ENCODE results near the gene CD320. TPM values are rescaled to one million over a fixed set of nuclear protein-coding genes. Genes with fewer than 3 reads are reported as not detected.

Gene CD320
- total and polyA plus RNA-seq, 2 of the 8 experiments (the other 6 are each of a cell fraction or from before 2014, with no cell fraction given): 80.4 to 157 TPM

GRCh38 chr19:8322638-8322997 is 14.5 kb upstream of the CD320 start:
- H3K23me2 ChIP-seq (ENCODE audit: low read depth, low read length): peaks cover 16% of the 10 kb centered on the region
- WGBS, 2 experiments (ENCODE audit: extremely low coverage in 1 of 2, insufficient coverage in 1 of 2, insufficient read length in 1 of 2, insufficient replicate concordance in 2 of 2, low coverage in 1 of 2, low lambda C conversion rate in 2 of 2, missing lambda C conversion rate in 1 of 2): 87% methylated on average over 7 of the region's 7 CpGs; no CpG with 5 or more reads in 1 of the 2 experiments
- ChIA-PET CTCF (ENCODE audit: partially characterized antibody) (interaction anchor here (0.9 to 5.2 kb wide), 3 partner anchors 12 to 164 kb away, joined by 3 to 32 read pairs (median 4); no protein-coding TSS in a partner anchor), POLR2A (ENCODE audit: partially characterized antibody) (interaction anchor here (0.6 to 27.1 kb wide), 12 partner anchors 7 to 184 kb away, joined by 3 to 583 read pairs (median 4); partner anchors contain the start of genes CD320, NDUFA7, RAB11B and RPS28)
- H2BK5ac ChIP-seq (ENCODE audit: low read depth, low read length): peak overlapping the region; percentile 0
- peak overlapping the region; percentile 59; the same call in 1 of the 2 replicates for H3K27ac ChIP-seq (ENCODE audit: low read depth, low read length)
- H3K4me1 ChIP-seq (replicated peaks in 1 of 4; ENCODE audit: control insufficient read depth in 3 of 4, insufficient read depth in 4 of 4, low read length in 3 of 4): peaks cover 0 to 13% (median 6%) of the 10 kb centered on the region in 4 experiments; a peak in 5 of 7 replicates
- no peak for FAIRE-seq
- peak overlapping the region; percentile 82 to 89 for H3K4me2 ChIP-seq (ENCODE audit: insufficient read depth in 1 of 2, low read depth in 2 of 2, low read length in 2 of 2)
- no peak overlapping the region for H2BK20ac ChIP-seq (ENCODE audit: low read length)
- H3K4me3 ChIP-seq (ENCODE audit: extremely low read depth in 1 of 4, insufficient read depth in 2 of 4, low read depth in 3 of 4, low read length in 4 of 4): peak overlapping the region; percentile 90 to 98 (median 97); a peak in 7 of 8 replicates
- H2AFZ ChIP-seq (ENCODE audit: low read length): no peak overlapping the region
- H3K9ac ChIP-seq (replicated peaks in 1 of 4; ENCODE audit: extremely low read depth in 1 of 4, low read depth in 3 of 4, low read length in 3 of 4): peak overlapping the region; percentile 80 to 95 (median 94); a peak in 5 of 7 replicates
- H2BK12ac ChIP-seq (ENCODE audit: low read depth, low read length): no peak overlapping the region
- H2BK120ac ChIP-seq (replicated peaks; ENCODE audit: low read depth, low read length): no peak overlapping the region
- H3K56ac ChIP-seq (replicated peaks; ENCODE audit: insufficient read length, low read depth, low read length): no peak overlapping the region
- H2BK15ac ChIP-seq (ENCODE audit: low read length): no peak overlapping the region
- H3K18ac ChIP-seq (ENCODE audit: extremely low read depth, low read length): no peak overlapping the region
- no peak overlapping the region for H4K5ac ChIP-seq (ENCODE audit: insufficient read length, low read depth, low read length)
- peaks cover 0 to 33% of the 10 kb centered on the region in 2 experiments; a peak in 2 of 4 replicates for H3K79me2 ChIP-seq (ENCODE audit: control insufficient read depth in 1 of 2, insufficient read depth in 2 of 2, low read length in 2 of 2)
- no peak overlapping the region for H3K23ac ChIP-seq (ENCODE audit: insufficient read length)
- H3K36me3 ChIP-seq (ENCODE audit: control insufficient read depth in 2 of 4, insufficient read depth in 4 of 4, low read length in 3 of 4): peaks cover 13 to 20% (median 17%) of the 10 kb centered on the region in 4 experiments
- H3K27me3 ChIP-seq (replicated peaks in 1 of 4; ENCODE audit: control insufficient read depth in 3 of 4, extremely low read depth in 1 of 4, insufficient read depth in 3 of 4, low read length in 3 of 4): no peaks in the 10 kb centered on the region
- H4K91ac ChIP-seq (replicated peaks; ENCODE audit: insufficient read length, low read length): no peak overlapping the region
- no peak overlapping the region for H2AK5ac ChIP-seq (ENCODE audit: low read depth, low read length)
- no peak overlapping the region; the same call in 1 of the 2 replicates for H4K8ac ChIP-seq (ENCODE audit: extremely low read depth, insufficient read depth, low read length)
- no peak for DNase-seq (ENCODE audit: low read depth in 1 of 2, low spot score in 2 of 2)
- peak overlapping the region; percentile 49 for H3K4ac ChIP-seq (replicated peaks; ENCODE audit: insufficient read length, low read depth, low read length)
- no peaks in the 10 kb centered on the region for H3K9me3 ChIP-seq (ENCODE audit: insufficient read depth in 2 of 2, low read depth in 1 of 2, low read length in 1 of 2)
- no peak overlapping the region for H3K14ac ChIP-seq (ENCODE audit: insufficient read length)
- TF ChIP-seq POLR2A (IDR thresholded peaks at IDR 0.05; ENCODE audit: control extremely low read depth in 1 of 2, low read depth in 2 of 2, low read length in 2 of 2) (peak in 1 of 2 experiments; percentile 69; a peak in 2 of 3 replicates), ASH2L (IDR thresholded peaks at IDR 0.05; ENCODE audit: low read length) (no peak), POLR2AphosphoS5 (IDR thresholded peaks at IDR 0.05; ENCODE audit: low read depth, low read length) (peak; percentile 31; the same call in 1 of the 2 replicates)
- H4K20me1 ChIP-seq (replicated peaks in 1 of 2; ENCODE audit: control insufficient read depth in 1 of 2, insufficient read depth in 2 of 2, low read length in 2 of 2): peaks cover 5 to 15% of the 10 kb centered on the region in 2 experiments
- H3K79me1 ChIP-seq (ENCODE audit: low read depth, low read length): peaks cover 10% of the 10 kb centered on the region; the same call in 1 of the 2 replicates

All from H1 (cell line).